K562 (cell line): ENCODE results near the gene FAM53B. TPM values are rescaled to one million over a fixed set of nuclear protein-coding genes. Genes with fewer than 3 reads are reported as not detected.
A peak's percentile ranks its signal among the peaks of the same experiment; 100 is the strongest.

Source experiments
- ATF1 ChIP-seq, 2 experiments: fragments of 450-650 bp in 1 of 2; IDR thresholded peaks; 2 replicates each; pipeline ENCODE4 v1.6.1; 2016; ENCODE audit warnings: missing compliant biosample characterization in 1 of 2, missing genetic modification characterization in 1 of 2
- ATF7 ChIP-seq: fragments of 450-650 bp; IDR thresholded peaks from 2 replicates; pipeline ENCODE4 v1.7.1; 2014; ENCODE audit warnings: mild to moderate bottlenecking, moderate library complexity
- BHLHE40 ChIP-seq: IDR thresholded peaks from 2 replicates; pipeline ENCODE4 v1.6.1; 2011; ENCODE audit warnings: low read length, improper control_type of control experiment
- CBFB ChIP-seq: sonication (generic); formaldehyde crosslinking; IDR thresholded peaks from 2 replicates; pipeline ENCODE4 v1.4.0; 2020; ENCODE audit warnings: mild to moderate bottlenecking, missing genetic modification reagents
- CBX3 ChIP-seq, 2 experiments: IDR thresholded peaks; 1 replicate in 1 of 2; 2 replicates in 1 of 2; pipeline ENCODE4 v1.6.1; 2012; ENCODE audit warnings: inconsistent platforms in 2 of 2, low read length in 2 of 2, borderline replicate concordance in 1 of 2, control low read depth in 1 of 2
- CEBPB ChIP-seq: fragments of 450-650 bp; IDR thresholded peaks from 2 replicates; pipeline ENCODE4 v1.6.1; 2016; ENCODE audit warnings: missing genetic modification characterization, missing compliant biosample characterization
- CEBPG ChIP-seq, 3 experiments: fragments of 200-800 bp in 1 of 3; sonication (Bioruptor generic) in 1 of 3; sonication (generic) in 1 of 3; formaldehyde crosslinking in 1 of 3; IDR thresholded peaks in 2 of 3; conservative IDR thresholded peaks in 1 of 3; 2 replicates each; pipeline versions ENCODE4 v1.6.1 to v1.8.0; 2016 to 2022; ENCODE audit warnings: missing compliant biosample characterization in 2 of 3, missing genetic modification characterization in 2 of 3, mild to moderate bottlenecking in 1 of 3, missing genetic modification reagents in 1 of 3
- CHD2 ChIP-seq: IDR thresholded peaks from 2 replicates; pipeline ENCODE4 v1.6.1; 2011; ENCODE audit warnings: low read depth, low read length
- CHD4 ChIP-seq: fragments of 200-600 bp; sonication (generic); IDR thresholded peaks from 3 replicates; pipeline ENCODE4 v1.6.1; 2012; ENCODE audit warnings: low read depth, mild to moderate bottlenecking, mixed read lengths, low read length, inconsistent platforms; ENCODE audit not compliant: insufficient read depth, insufficient replicate concordance, poor library complexity, severe bottlenecking
- FUS ChIP-seq: fragments of 200-400 bp; formaldehyde crosslinking; optimal IDR thresholded peaks from 2 replicates; pipeline ENCODE3; 2017; ENCODE audit warnings: low read depth, low read length
- HNRNPUL1 ChIP-seq: fragments of 200-400 bp; formaldehyde crosslinking; IDR thresholded peaks from 2 replicates; pipeline ENCODE4 v1.6.1; 2017; ENCODE audit warnings: low read length
- RB1 ChIP-seq: fragments of 450-650 bp; IDR thresholded peaks from 2 replicates; pipeline ENCODE4 v1.6.1; 2017; ENCODE audit warnings: low read depth, mild to moderate bottlenecking
- RBM14 ChIP-seq: fragments of 200-400 bp; formaldehyde crosslinking; IDR thresholded peaks from 2 replicates; pipeline ENCODE4 v1.6.1; 2018; ENCODE audit warnings: low read depth, mild to moderate bottlenecking, low read length, moderate library complexity, borderline replicate concordance; ENCODE audit not compliant: insufficient read depth
- SRSF1 ChIP-seq: fragments of 200-400 bp; formaldehyde crosslinking; IDR thresholded peaks from 2 replicates; pipeline ENCODE4 v1.6.1; 2017; ENCODE audit warnings: mild to moderate bottlenecking, low read depth, low read length, moderate library complexity
- TAF15 ChIP-seq: fragments of 200-400 bp; formaldehyde crosslinking; IDR thresholded peaks from 2 replicates; pipeline ENCODE4 v1.6.1; 2017; ENCODE audit warnings: mild to moderate bottlenecking, low read depth, low read length, moderate library complexity
- ZNF133 ChIP-seq: fragments of 250-450 bp; sonication (Bioruptor Pico); IDR thresholded peaks from 2 replicates; pipeline ENCODE4 v1.4.0; 2020; ENCODE audit warnings: mild to moderate bottlenecking
- ZNF197 ChIP-seq: fragments of 200-800 bp; sonication (Bioruptor generic); IDR thresholded peaks from 2 replicates; pipeline ENCODE4 v1.6.1; 2016; ENCODE audit warnings: low read depth, missing genetic modification characterization, missing compliant biosample characterization
- ZNF561 ChIP-seq: fragments of 450-650 bp; formaldehyde crosslinking; conservative IDR thresholded peaks from 2 replicates; pipeline ENCODE4 v1.4.0; 2020; ENCODE audit warnings: mild to moderate bottlenecking, moderate library complexity
- polyA plus RNA-seq, 8 experiments: library from polyadenylated mRNA; depleted of rRNA in 4 of 8; stranded (reverse) in 5 of 8; unstranded in 3 of 8; fragments of >200 nt; fragmentation: Nextera tagmentation in 2 of 8; fragmentation: Illumina TruSeq in 1 of 8; extraction: Ambion mirVana in 2 of 8; extraction: Trizol in 1 of 8; gene quantifications; 2 replicates each; pipeline versions ENCODE4 v1.2.1 to v1.2.3, GENCODE V29; 2011 to 2014; ENCODE audit warnings: inconsistent platforms in 1 of 8, missing spikeins in 1 of 8
- total RNA-seq, 7 experiments: library from RNA; depleted of rRNA in 6 of 7; stranded (reverse); fragments of >200 nt in 6 of 7; fragmentation: Illumina TruSeq in 2 of 7; extraction: Trizol in 2 of 7; gene quantifications; 2 replicates each; pipeline versions ENCODE4 v1.2.1 to v1.2.3, GENCODE V29; 2011 to 2021; ENCODE audit warnings: low replicate concordance in 1 of 7
- TF ChIP-seq, protein P1 (sequence below), 2 experiments: IDR thresholded peaks in 1 of 2; conservative IDR thresholded peaks in 1 of 2; 2 replicates each; pipeline ENCODE4 v1.6.1; 2016; ENCODE audit warnings: low read depth in 2 of 2, mild to moderate bottlenecking in 1 of 2, missing compliant biosample characterization in 1 of 2, missing genetic modification characterization in 1 of 2, moderate library complexity in 1 of 2
- TF ChIP-seq, protein P2 (sequence below): fragments of 450-650 bp; IDR thresholded peaks from 2 replicates; pipeline ENCODE4 v1.6.1; 2017; ENCODE audit warnings: antibody characterized with exemption, mild to moderate bottlenecking

The FAM53B gene
- total and polyA plus RNA-seq, 9 of the 15 experiments (the other 6 are each of a cell fraction or from before 2014, with no cell fraction given), result 0.03 to 16.5 (median 5.0) TPM

GRCh38 chr10:124717911-124718741 is 26.1 kb downstream of the FAM53B start (continued):
- TF ChIP-seq CEBPB (tag) (peak; percentile 91), ZNF133 (CRISPR knock-in tag) (no peak), FUS (no peak), CHD2 (no peak), ZNF197 (peak; percentile 55; the same call in 1 of the 2 replicates), ZNF561 (CRISPR knock-in tag) (no peak), CBFB (CRISPR knock-in tag) (no peak), TAF15 (no peak), HNRNPUL1 (no peak), RB1 (no peak), RBM14 (no peak), ATF7 (peak; percentile 78), BHLHE40 (peak; percentile 93), ATF1 (CRISPR knock-in tag; IDR thresholded peaks at IDR 0.05) (no peak), ATF1 (tag; IDR thresholded peaks at IDR 0.05) (peak; percentile 63), SRSF1 (no peak), CBX3 (IDR thresholded peaks at IDR 0.05; ENCODE audit: borderline replicate concordance in 1 of 2, low read length in 2 of 2) (no peak), CEBPG (CRISPR knock-in tag; IDR thresholded peaks at IDR 0.05) (peak; percentile 98), CEBPG (tag; conservative IDR thresholded peaks at IDR 0.05 in 1 of 2, IDR thresholded peaks at IDR 0.05 in 1 of 2) (peak; percentile 74 to 91), CHD4 (no peak)
- TF ChIP-seq, protein P1, sequence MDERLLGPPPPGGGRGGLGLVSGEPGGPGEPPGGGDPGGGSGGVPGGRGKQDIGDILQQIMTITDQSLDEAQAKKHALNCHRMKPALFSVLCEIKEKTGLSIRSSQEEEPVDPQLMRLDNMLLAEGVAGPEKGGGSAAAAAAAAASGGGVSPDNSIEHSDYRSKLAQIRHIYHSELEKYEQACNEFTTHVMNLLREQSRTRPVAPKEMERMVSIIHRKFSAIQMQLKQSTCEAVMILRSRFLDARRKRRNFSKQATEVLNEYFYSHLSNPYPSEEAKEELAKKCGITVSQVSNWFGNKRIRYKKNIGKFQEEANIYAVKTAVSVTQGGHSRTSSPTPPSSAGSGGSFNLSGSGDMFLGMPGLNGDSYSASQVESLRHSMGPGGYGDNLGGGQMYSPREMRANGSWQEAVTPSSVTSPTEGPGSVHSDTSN (CRISPR knock-in tag; IDR thresholded peaks at IDR 0.05; ENCODE audit: low read depth), result peak; percentile 59
- TF ChIP-seq, protein P1 (tag; conservative IDR thresholded peaks at IDR 0.05; ENCODE audit: low read depth), result peak; percentile 88
- TF ChIP-seq, protein P2, sequence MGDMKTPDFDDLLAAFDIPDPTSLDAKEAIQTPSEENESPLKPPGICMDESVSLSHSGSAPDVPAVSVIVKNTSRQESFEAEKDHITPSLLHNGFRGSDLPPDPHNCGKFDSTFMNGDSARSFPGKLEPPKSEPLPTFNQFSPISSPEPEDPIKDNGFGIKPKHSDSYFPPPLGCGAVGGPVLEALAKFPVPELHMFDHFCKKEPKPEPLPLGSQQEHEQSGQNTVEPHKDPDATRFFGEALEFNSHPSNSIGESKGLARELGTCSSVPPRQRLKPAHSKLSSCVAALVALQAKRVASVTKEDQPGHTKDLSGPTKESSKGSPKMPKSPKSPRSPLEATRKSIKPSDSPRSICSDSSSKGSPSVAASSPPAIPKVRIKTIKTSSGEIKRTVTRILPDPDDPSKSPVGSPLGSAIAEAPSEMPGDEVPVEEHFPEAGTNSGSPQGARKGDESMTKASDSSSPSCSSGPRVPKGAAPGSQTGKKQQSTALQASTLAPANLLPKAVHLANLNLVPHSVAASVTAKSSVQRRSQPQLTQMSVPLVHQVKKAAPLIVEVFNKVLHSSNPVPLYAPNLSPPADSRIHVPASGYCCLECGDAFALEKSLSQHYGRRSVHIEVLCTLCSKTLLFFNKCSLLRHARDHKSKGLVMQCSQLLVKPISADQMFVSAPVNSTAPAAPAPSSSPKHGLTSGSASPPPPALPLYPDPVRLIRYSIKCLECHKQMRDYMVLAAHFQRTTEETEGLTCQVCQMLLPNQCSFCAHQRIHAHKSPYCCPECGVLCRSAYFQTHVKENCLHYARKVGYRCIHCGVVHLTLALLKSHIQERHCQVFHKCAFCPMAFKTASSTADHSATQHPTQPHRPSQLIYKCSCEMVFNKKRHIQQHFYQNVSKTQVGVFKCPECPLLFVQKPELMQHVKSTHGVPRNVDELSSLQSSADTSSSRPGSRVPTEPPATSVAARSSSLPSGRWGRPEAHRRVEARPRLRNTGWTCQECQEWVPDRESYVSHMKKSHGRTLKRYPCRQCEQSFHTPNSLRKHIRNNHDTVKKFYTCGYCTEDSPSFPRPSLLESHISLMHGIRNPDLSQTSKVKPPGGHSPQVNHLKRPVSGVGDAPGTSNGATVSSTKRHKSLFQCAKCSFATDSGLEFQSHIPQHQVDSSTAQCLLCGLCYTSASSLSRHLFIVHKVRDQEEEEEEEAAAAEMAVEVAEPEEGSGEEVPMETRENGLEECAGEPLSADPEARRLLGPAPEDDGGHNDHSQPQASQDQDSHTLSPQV, result peak; percentile 77
